ENCODE measurements around the gene NQO2. TPM values are rescaled to one million over a fixed set of nuclear protein-coding genes. Genes with fewer than 3 reads are reported as not detected.

The NQO2 gene
- total and polyA plus RNA-seq, 2 of the 13 experiments (the other 11 are each of a cell fraction or from before 2014, with no cell fraction given), result 32.2 to 56.5 TPM

DNA sequence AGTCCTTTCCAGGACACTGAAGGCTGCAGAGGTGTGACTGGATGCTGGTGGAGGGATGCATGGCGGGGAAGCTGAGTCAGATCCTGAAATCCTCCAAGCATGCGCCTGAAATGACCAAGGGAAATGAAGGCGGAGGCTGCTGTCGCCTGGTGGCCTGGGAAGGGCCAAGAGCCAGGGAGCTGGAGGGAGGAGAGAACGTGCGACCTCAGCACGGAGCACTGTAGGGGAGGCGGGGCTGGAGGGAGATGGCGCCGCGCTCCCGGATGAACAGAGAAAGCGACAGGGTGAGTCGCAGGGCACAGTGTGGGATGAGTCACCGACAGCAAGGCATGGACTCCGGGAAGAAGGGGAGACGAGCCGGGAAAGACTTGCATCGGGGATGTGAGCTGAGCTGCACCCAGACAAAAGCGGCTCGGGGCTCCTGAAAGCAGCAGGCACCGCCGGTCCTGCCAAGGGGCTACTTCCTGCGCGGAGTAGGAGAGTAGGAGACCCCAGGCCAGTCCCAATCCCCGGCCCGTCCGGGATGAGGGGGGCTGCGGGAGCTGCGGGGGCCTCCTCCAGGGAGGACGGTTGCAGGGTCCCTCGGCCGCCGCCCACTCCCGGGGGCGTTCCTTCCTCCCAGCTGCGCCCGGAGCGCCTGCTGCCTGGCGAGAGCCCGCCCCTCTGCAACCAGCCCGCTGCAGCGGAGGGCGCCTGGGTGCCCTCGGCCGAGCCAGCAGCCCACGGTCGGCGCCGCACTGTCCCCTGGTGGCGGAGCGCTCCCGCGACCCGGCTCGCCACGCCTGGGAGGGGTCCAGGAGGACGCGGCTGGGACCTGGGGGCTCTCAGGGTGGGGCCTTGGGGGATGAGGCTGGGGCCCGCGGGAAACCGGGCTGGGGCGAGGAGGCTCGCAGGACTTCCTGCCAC, 11.0 kb upstream of the NQO2 start (continued):
- TF ChIP-seq PBX3 (CRISPR knock-in tag; IDR thresholded peaks at IDR 0.05; ENCODE audit: borderline replicate concordance), result no peak
- peak; percentile 48; the same call in 1 of the 2 replicates for TF ChIP-seq KDM1A (CRISPR knock-in tag; IDR thresholded peaks at IDR 0.05)
- TF ChIP-seq SIN3B (IDR thresholded peaks at IDR 0.05; ENCODE audit: low read length), result no peak
- TF ChIP-seq ZNF12 (CRISPR knock-in tag; IDR thresholded peaks at IDR 0.05), result peak; percentile 64
- TF ChIP-seq ZNF530 (CRISPR knock-in tag; IDR thresholded peaks at IDR 0.05; ENCODE audit: low read depth), result no peak
- TF ChIP-seq KLF9 (CRISPR knock-in tag; IDR thresholded peaks at IDR 0.05; ENCODE audit: low read depth), result 0 out of 2 replicates have a peak, but pooled peaks have one; percentile 47
- TF ChIP-seq, protein P1, sequence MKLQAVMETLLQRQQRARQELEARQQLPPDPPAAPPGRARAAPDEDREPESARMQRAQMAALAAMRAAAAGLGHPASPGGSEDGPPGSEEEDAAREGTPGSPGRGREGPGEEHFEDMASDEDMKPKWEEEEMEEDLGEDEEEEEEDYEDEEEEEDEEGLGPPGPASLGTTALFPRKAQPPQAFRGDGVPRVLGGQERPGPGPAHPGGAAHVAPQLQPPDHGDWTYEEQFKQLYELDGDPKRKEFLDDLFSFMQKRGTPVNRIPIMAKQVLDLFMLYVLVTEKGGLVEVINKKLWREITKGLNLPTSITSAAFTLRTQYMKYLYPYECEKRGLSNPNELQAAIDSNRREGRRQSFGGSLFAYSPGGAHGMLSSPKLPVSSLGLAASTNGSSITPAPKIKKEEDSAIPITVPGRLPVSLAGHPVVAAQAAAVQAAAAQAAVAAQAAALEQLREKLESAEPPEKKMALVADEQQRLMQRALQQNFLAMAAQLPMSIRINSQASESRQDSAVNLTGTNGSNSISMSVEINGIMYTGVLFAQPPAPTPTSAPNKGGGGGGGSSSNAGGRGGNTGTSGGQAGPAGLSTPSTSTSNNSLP (IDR thresholded peaks at IDR 0.05; ENCODE audit: low read depth, low read length), result no peak
- 0 out of 2 replicates have a peak, but pooled peaks have one; percentile 19 for TF ChIP-seq ZNF737 (CRISPR knock-in tag; IDR thresholded peaks at IDR 0.05; ENCODE audit: borderline replicate concordance)
- peak; percentile 55; the same call in 1 of the 2 replicates for TF ChIP-seq ZNF142 (CRISPR knock-in tag; IDR thresholded peaks at IDR 0.05)
- no peak for TF ChIP-seq ZNF850 (CRISPR knock-in tag; conservative IDR thresholded peaks at IDR 0.05)
- peak; percentile 93 for TF ChIP-seq CTCF (CRISPR knock-in tag; IDR thresholded peaks at IDR 0.05)
- TF ChIP-seq ZNF18 (CRISPR knock-in tag; IDR thresholded peaks at IDR 0.05; ENCODE audit: insufficient replicate concordance), result peak; percentile 93
- peak; percentile 24; the same call in 1 of the 2 replicates for TF ChIP-seq SMC3 (IDR thresholded peaks at IDR 0.05; ENCODE audit: low read length)
- TF ChIP-seq ZNF256 (CRISPR knock-in tag; conservative IDR thresholded peaks at IDR 0.05), result peak; percentile 63; the same call in 1 of the 2 replicates
- peak; percentile 53 for TF ChIP-seq TEAD3 (CRISPR knock-in tag; optimal IDR thresholded peaks at IDR 0.05; ENCODE audit: borderline replicate concordance)
